HEK293T (cell line): ENCODE results near the gene SKP1.

ENCODE experiments used
- BHLHE40 ChIP-seq: fragments of 450-650 bp; IDR thresholded peaks from 2 replicates; pipeline ENCODE4 v1.6.1; 2016; ENCODE audit warnings: mild to moderate bottlenecking, moderate library complexity, borderline replicate concordance
- CTBP1 ChIP-seq: fragments of 450-650 bp; IDR thresholded peaks from 2 replicates; pipeline ENCODE4 v1.6.1; 2016; ENCODE audit warnings: borderline replicate concordance
- ELF4 ChIP-seq: fragments of 450-650 bp; IDR thresholded peaks from 2 replicates; pipeline ENCODE4 v1.6.1; 2017; ENCODE audit warnings: antibody characterized with exemption
- FOXA1 ChIP-seq: fragments of 450-650 bp; IDR thresholded peaks from 2 replicates; pipeline ENCODE4 v1.6.1; 2016; ENCODE audit warnings: mild to moderate bottlenecking
- FOXK2 ChIP-seq: fragments of 450-650 bp; IDR thresholded peaks from 2 replicates; pipeline ENCODE4 v1.6.1; 2016; ENCODE audit warnings: mild to moderate bottlenecking
- FOXM1 ChIP-seq: fragments of 450-650 bp; IDR thresholded peaks from 2 replicates; pipeline ENCODE4 v1.6.1; 2017; ENCODE audit warnings: mild to moderate bottlenecking, borderline replicate concordance
- HDGF ChIP-seq: fragments of 450-650 bp; IDR thresholded peaks from 2 replicates; pipeline ENCODE4 v1.6.1; 2017; ENCODE audit warnings: antibody characterized with exemption, borderline replicate concordance
- L3MBTL2 ChIP-seq: fragments of 450-650 bp; conservative IDR thresholded peaks from 2 replicates; pipeline ENCODE4 v1.6.1; 2016; ENCODE audit warnings: mild to moderate bottlenecking
- LEF1 ChIP-seq: fragments of 450-650 bp; IDR thresholded peaks from 2 replicates; pipeline ENCODE4 v1.6.1; 2017; ENCODE audit warnings: mild to moderate bottlenecking, borderline replicate concordance
- NFRKB ChIP-seq: fragments of 450-650 bp; IDR thresholded peaks from 2 replicates; pipeline ENCODE4 v1.6.1; 2016; ENCODE audit warnings: mild to moderate bottlenecking, moderate library complexity
- SP1 ChIP-seq: fragments of 450-650 bp; IDR thresholded peaks from 2 replicates; pipeline ENCODE4 v1.6.1; 2017
- SUZ12 ChIP-seq: fragments of 450-650 bp; IDR thresholded peaks from 2 replicates; pipeline ENCODE4 v1.6.1; 2016; ENCODE audit warnings: mild to moderate bottlenecking
- TARDBP ChIP-seq: fragments of 450-650 bp; IDR thresholded peaks from 2 replicates; pipeline ENCODE4 v1.6.1; 2016
- ZNF384 ChIP-seq: fragments of 450-650 bp; IDR thresholded peaks from 2 replicates; pipeline ENCODE4 v1.6.1; 2016

GRCh38 chr5:134206627-134207160 is 29.9 kb upstream of the SKP1 start:
- TF ChIP-seq FOXK2 (no peak), SP1 (no peak), NFRKB (no peak), SUZ12 (no peak), ELF4 (no peak), FOXA1 (no peak), HDGF (no peak), LEF1 (no peak), FOXM1 (no peak), BHLHE40 (no peak), ZNF384 (no peak), L3MBTL2 (no peak), TARDBP (no peak), CTBP1 (no peak)
